ENCODE results near the gene PGBD5.

GRCh38 chr1:230429067-230429735 lies 3.1 kb upstream of the PGBD5 start:
- TF ChIP-seq ZNF784 (CRISPR knock-in tag; IDR thresholded peaks at IDR 0.05; ENCODE audit: borderline replicate concordance) (no peak), EP300 (IDR thresholded peaks at IDR 0.05; ENCODE audit: low read depth in 2 of 2, low read length in 2 of 2) (no peak), EP300 (CRISPR knock-in tag; IDR thresholded peaks at IDR 0.05; ENCODE audit: borderline replicate concordance) (no peak), REST (IDR thresholded peaks at IDR 0.05; ENCODE audit: borderline replicate concordance in 1 of 2, low read depth in 1 of 2, low read length in 2 of 2) (no peak), SRSF1 (optimal IDR thresholded peaks at IDR 0.05; ENCODE audit: low read depth, low read length) (no peak), MAFK (conservative IDR thresholded peaks at IDR 0.05 in 1 of 2, IDR thresholded peaks at IDR 0.05 in 1 of 2; ENCODE audit: low read length in 2 of 2) (no peak), ZBTB7B (CRISPR knock-in tag; IDR thresholded peaks at IDR 0.05) (no peak), ELF1 (CRISPR knock-in tag; IDR thresholded peaks at IDR 0.05) (no peak), STAT6 (CRISPR knock-in tag; IDR thresholded peaks at IDR 0.05; ENCODE audit: borderline replicate concordance) (no peak)
